H9 (cell line): ENCODE results near the gene MDK. TPM values are rescaled to one million over a fixed set of nuclear protein-coding genes. Genes with fewer than 3 reads are reported as not detected.

Experiments
- DNase-seq: peaks from one replicate; pipeline ENCODE4 v3.0.0-alpha.2; 2017
- H2AFZ ChIP-seq: one replicate; pipeline ENCODE4 v1.6.1; 2013; ENCODE audit warnings: mild to moderate bottlenecking, low read length, control low read depth, moderate library complexity
- H2AK5ac ChIP-seq: 2 replicates; pipeline ENCODE4 v1.6.1; 2013; ENCODE audit warnings: low read length, control low read depth, mixed read lengths; ENCODE audit not compliant: insufficient read length
- H2BK120ac ChIP-seq: one replicate; pipeline ENCODE4 v1.6.1; 2013; ENCODE audit warnings: low read depth, mild to moderate bottlenecking, low read length, control low read depth, inconsistent platforms; ENCODE audit not compliant: poor library complexity, severe bottlenecking
- H2BK12ac ChIP-seq: 2 replicates; pipeline ENCODE4 v1.6.1; 2013; ENCODE audit warnings: low read length, control low read depth, mixed read lengths, low read depth; ENCODE audit not compliant: insufficient read length
- H2BK15ac ChIP-seq: 2 replicates; pipeline ENCODE4 v1.6.1; 2013; ENCODE audit warnings: low read depth, low read length, control low read depth
- H2BK20ac ChIP-seq: one replicate; pipeline ENCODE4 v1.6.1; 2013; ENCODE audit warnings: low read depth, mild to moderate bottlenecking, low read length, control low read depth, inconsistent platforms; ENCODE audit not compliant: poor library complexity, severe bottlenecking
- H2BK5ac ChIP-seq: 2 replicates; pipeline ENCODE4 v1.6.1; 2013; ENCODE audit warnings: low read length, control low read depth, mixed read lengths; ENCODE audit not compliant: insufficient read length
- H3K14ac ChIP-seq: 2 replicates; pipeline ENCODE4 v1.6.1; 2013; ENCODE audit warnings: low read length, control low read depth; ENCODE audit not compliant: insufficient read depth
- H3K18ac ChIP-seq: 2 replicates; pipeline ENCODE4 v1.6.1; 2013; ENCODE audit warnings: low read depth, mild to moderate bottlenecking, mixed read lengths, low read length, control low read depth; ENCODE audit not compliant: insufficient read length
- H3K23ac ChIP-seq: 2 replicates; pipeline ENCODE4 v1.6.1; 2013; ENCODE audit warnings: low read length, control low read depth, mixed read lengths, low read depth; ENCODE audit not compliant: insufficient read length
- H3K23me2 ChIP-seq: 2 replicates; pipeline ENCODE4 v1.6.1; 2013; ENCODE audit warnings: low read depth, mild to moderate bottlenecking, mixed read lengths, low read length, control low read depth; ENCODE audit not compliant: insufficient read length, poor library complexity, severe bottlenecking
- H3K27ac ChIP-seq: 2 replicates; pipeline ENCODE4 v1.5.1; 2013; ENCODE audit warnings: low read length, control low read depth, mixed read lengths, low read depth; ENCODE audit not compliant: insufficient read length
- H3K27me3 ChIP-seq: 2 replicates; pipeline ENCODE4 v1.6.1; 2013; ENCODE audit warnings: low read length, control low read depth, inconsistent platforms; ENCODE audit not compliant: insufficient read depth
- H3K4ac ChIP-seq: 2 replicates; pipeline ENCODE4 v1.6.1; 2013; ENCODE audit warnings: low read depth, mild to moderate bottlenecking, control low read depth, inconsistent platforms, low read length, moderate library complexity
- H3K4me1 ChIP-seq: 2 replicates; pipeline ENCODE4 v1.6.1; 2013; ENCODE audit warnings: low read length, control low read depth, inconsistent platforms; ENCODE audit not compliant: insufficient read depth
- H3K4me2 ChIP-seq: 2 replicates; pipeline ENCODE4 v1.6.1; 2013; ENCODE audit warnings: low read length, control low read depth, mixed read lengths; ENCODE audit not compliant: insufficient read length, insufficient read depth
- H3K56ac ChIP-seq: 2 replicates; pipeline ENCODE4 v1.6.1; 2013; ENCODE audit warnings: low read depth, mild to moderate bottlenecking, mixed read lengths, low read length, control low read depth; ENCODE audit not compliant: insufficient read length
- H3K79me1 ChIP-seq: 2 replicates; pipeline ENCODE4 v1.6.1; 2013; ENCODE audit warnings: low read depth, mild to moderate bottlenecking, moderate library complexity, low read length, control low read depth, inconsistent platforms; ENCODE audit not compliant: insufficient read depth, poor library complexity, severe bottlenecking
- H3K79me2 ChIP-seq: 2 replicates; pipeline ENCODE4 v1.6.1; 2013; ENCODE audit warnings: low read length, control low read depth, inconsistent platforms; ENCODE audit not compliant: insufficient read depth
- H3K9ac ChIP-seq: 2 replicates; pipeline ENCODE4 v1.6.1; 2013; ENCODE audit warnings: low read length, control low read depth, mixed read lengths; ENCODE audit not compliant: insufficient read length; ENCODE audit errors: extremely low read depth
- H3K9me3 ChIP-seq: one replicate; pipeline ENCODE4 v1.6.1; 2013; ENCODE audit warnings: low read depth, low read length, inconsistent platforms; ENCODE audit not compliant: control insufficient read depth
- H3T11ph ChIP-seq: one replicate; pipeline ENCODE4 v1.6.1; 2013; ENCODE audit warnings: mild to moderate bottlenecking, low read length, control low read depth, inconsistent platforms
- H4K20me1 ChIP-seq: one replicate; pipeline ENCODE4 v1.6.1; 2013; ENCODE audit not compliant: control insufficient read depth, insufficient read length, insufficient read depth
- H4K5ac ChIP-seq: 2 replicates; pipeline ENCODE4 v1.6.1; 2013; ENCODE audit warnings: low read depth, mild to moderate bottlenecking, mixed read lengths, low read length, control low read depth; ENCODE audit not compliant: insufficient read length
- H4K8ac ChIP-seq: replicated peaks from 2 replicates; pipeline ENCODE4 v1.6.1; 2013; ENCODE audit warnings: low read length, control low read depth, mixed read lengths, low read depth; ENCODE audit not compliant: insufficient read length
- H4K91ac ChIP-seq: 2 replicates; pipeline ENCODE4 v1.6.1; 2013; ENCODE audit warnings: low read depth, mild to moderate bottlenecking, moderate library complexity, mixed read lengths, low read length, control low read depth; ENCODE audit not compliant: insufficient read length
- H3K27ac Mint-ChIP-seq, 3 experiments: 2 replicates in 2 of 3; 3 replicates in 1 of 3; pipeline ENCODE4 v1.8.0; 2020 to 2021; ENCODE audit warnings: mixed read lengths in 3 of 3, mild to moderate bottlenecking in 1 of 3, moderate library complexity in 1 of 3
- H3K27me3 Mint-ChIP-seq: 2 replicates; pipeline ENCODE4 v1.8.0; 2021; ENCODE audit warnings: low read depth, mild to moderate bottlenecking, moderate library complexity, mixed read lengths
- H3K36me3 Mint-ChIP-seq, 3 experiments: 2 replicates in 2 of 3; 3 replicates in 1 of 3; pipeline ENCODE4 v1.8.0; 2020 to 2021; ENCODE audit warnings: low read depth in 3 of 3, mixed read lengths in 3 of 3; ENCODE audit not compliant: insufficient read depth in 1 of 3
- H3K4me1 Mint-ChIP-seq, 2 experiments: 2 replicates each; pipeline ENCODE4 v1.8.0; 2020; ENCODE audit warnings: mixed read lengths in 2 of 2
- H3K4me3 Mint-ChIP-seq, 2 experiments: 2 replicates in 1 of 2; 3 replicates in 1 of 2; pipeline ENCODE4 v1.8.0; 2020 to 2021; ENCODE audit warnings: mild to moderate bottlenecking in 2 of 2, mixed read lengths in 2 of 2, moderate library complexity in 1 of 2
- H3K9me3 Mint-ChIP-seq, 2 experiments: 2 replicates in 1 of 2; 3 replicates in 1 of 2; pipeline ENCODE4 v1.8.0; 2020; ENCODE audit warnings: mild to moderate bottlenecking in 2 of 2, mixed read lengths in 2 of 2, moderate library complexity in 1 of 2
- CTCF ChIP-seq: fragments of 200-600 bp; sonication (generic); conservative IDR thresholded peaks from 3 replicates; pipeline ENCODE4 v1.8.0; 2021; ENCODE audit warnings: antibody characterized with exemption, mild to moderate bottlenecking
- WGBS: extraction: QIAGEN DNeasy Blood & Tissue Kit; methylation state at CpG from one replicate; pipeline ENCODE4 v1.1.7; 2013; ENCODE audit warnings: missing lambda C conversion rate, low lambda C conversion rate, mixed read lengths; ENCODE audit not compliant: insufficient read length; ENCODE audit errors: extremely low coverage; 5-methylcytosine and 5-hydroxymethylcytosine counted together
- total RNA-seq: library from RNA; stranded (reverse); gene quantifications from 2 replicates; pipeline ENCODE4 v1.2.1, GENCODE V29; 2021

Gene MDK
- total RNA-seq, 1 experiment from 2014 or later, result 392 TPM

GRCh38 chr11:46359953-46360352 lies 21.5 kb upstream of the MDK start:
- H2BK120ac ChIP-seq, result no peak overlapping the region
- H3K9ac ChIP-seq, result no peak overlapping the region
- no peak for TF ChIP-seq CTCF
- H3K23ac ChIP-seq, result no peak overlapping the region
- peaks cover 0 to 9% (median 2%) of the 10 kb centered on the region in 3 experiments; a peak in 4 of 7 replicates for H3K36me3 Mint-ChIP-seq
- H3K9me3 ChIP-seq, result no peaks in the 10 kb centered on the region
- DNase-seq, result no peak
- H3T11ph ChIP-seq, result no peak overlapping the region
- no peak overlapping the region for H2AFZ ChIP-seq
- H4K5ac ChIP-seq, result no peak overlapping the region
- H3K27me3 ChIP-seq, result no peaks in the 10 kb centered on the region
- H4K8ac ChIP-seq, result no peak overlapping the region
- H3K4me3 Mint-ChIP-seq, result no peak overlapping the region
- H2AK5ac ChIP-seq, result no peak overlapping the region
- no peaks in the 10 kb centered on the region for H4K20me1 ChIP-seq
- no peak overlapping the region for H3K14ac ChIP-seq
- no peak overlapping the region for H2BK5ac ChIP-seq
- no peaks in the 10 kb centered on the region for H3K27me3 Mint-ChIP-seq
- no peaks in the 10 kb centered on the region for H3K9me3 Mint-ChIP-seq
- H4K91ac ChIP-seq, result no peak overlapping the region
- H3K27ac ChIP-seq, result no peak overlapping the region
- no peak overlapping the region for H3K56ac ChIP-seq
- no peak overlapping the region for H3K4ac ChIP-seq
- no peaks in the 10 kb centered on the region; the same call in 1 of the 2 replicates for H3K4me1 ChIP-seq
- WGBS, result no CpG with 5 or more reads among the region's 1 CpG
- no peak overlapping the region for H3K4me2 ChIP-seq
- H2BK20ac ChIP-seq, result no peak overlapping the region
- H2BK15ac ChIP-seq, result no peak overlapping the region
- no peak overlapping the region for H2BK12ac ChIP-seq
- peaks cover 40 to 51% of the 10 kb centered on the region in 2 experiments for H3K4me1 Mint-ChIP-seq
- H3K79me2 ChIP-seq, result no peaks in the 10 kb centered on the region; the same call in 1 of the 2 replicates
- H3K79me1 ChIP-seq, result peaks cover 2% of the 10 kb centered on the region
- H3K27ac Mint-ChIP-seq, result no peak overlapping the region
- H3K23me2 ChIP-seq, result no peaks in the 10 kb centered on the region
- no peak overlapping the region for H3K18ac ChIP-seq
